IMR-90 (cell line): ENCODE measurements around the gene C1QL1. TPM values are rescaled to one million over a fixed set of nuclear protein-coding genes. Genes with fewer than 3 reads are reported as not detected.
A peak's percentile ranks its signal among the peaks of the same experiment; 100 is the strongest.

Experiments used
- ATAC-seq: fragments of 200-7000 bp; cut with Tn5 transposase; 2 replicates; pipeline ENCODE4 v1.9.1; 2020; ENCODE audit warnings: low read depth, mild to moderate bottlenecking, moderate library complexity
- BruUV-seq: library from RNA; stranded (reverse); fragments of 400-500 nt; replicated peaks from 2 replicates; lab custom pipeline; 2021; lab: Mats Ljungman, UMichigan
- CTCF ChIA-PET: fragments of 300-600 bp; formaldehyde crosslinking; extraction: SDS; loops from one replicate; lab custom pipeline; 2021; ENCODE audit warnings: antibody characterized with exemption; lab: Yijun Ruan, JAX
- POLR2A ChIA-PET: fragments of 300-600 bp; sonication (Branson Sonifier 250); formaldehyde crosslinking; loops from one replicate; lab custom pipeline; 2022; ENCODE audit warnings: antibody characterized with exemption; ENCODE audit not compliant: unreplicated experiment; lab: Charles Lee
- DNase-seq: peaks from one replicate; pipeline ENCODE4 v3.0.0; 2013
- H2AFZ ChIP-seq: replicated peaks from 2 replicates; pipeline ENCODE3; 2013; ENCODE audit warnings: low read length, mild to moderate bottlenecking; ENCODE audit not compliant: poor library complexity
- H2AK5ac ChIP-seq: 2 replicates; pipeline ENCODE4 v1.6.1; 2013; ENCODE audit warnings: low read depth, low read length, inconsistent platforms
- H2AK9ac ChIP-seq: replicated peaks from 2 replicates; pipeline ENCODE3; 2013; ENCODE audit warnings: mild to moderate bottlenecking, low read depth, low read length, moderate library complexity; ENCODE audit not compliant: poor library complexity
- H2BK120ac ChIP-seq: 2 replicates; pipeline ENCODE4 v1.6.1; 2013; ENCODE audit warnings: low read depth, low read length, inconsistent platforms
- H2BK15ac ChIP-seq: 3 replicates; pipeline ENCODE4 v1.6.1; 2013; ENCODE audit warnings: low read depth, low read length, inconsistent platforms
- H2BK20ac ChIP-seq: 2 replicates; pipeline ENCODE4 v1.6.1; 2013; ENCODE audit warnings: low read depth, mild to moderate bottlenecking, inconsistent platforms, low read length, moderate library complexity
- H2BK5ac ChIP-seq: 2 replicates; pipeline ENCODE4 v1.6.1; 2013; ENCODE audit warnings: mild to moderate bottlenecking, low read depth, low read length, inconsistent platforms; ENCODE audit not compliant: poor library complexity, severe bottlenecking
- H3K14ac ChIP-seq: replicated peaks from 2 replicates; pipeline ENCODE4 v1.6.1; 2013; ENCODE audit warnings: low read depth, low read length, inconsistent platforms
- H3K18ac ChIP-seq: 2 replicates; pipeline ENCODE4 v1.6.1; 2013; ENCODE audit warnings: low read depth, low read length, control low read depth
- H3K23ac ChIP-seq: 2 replicates; pipeline ENCODE4 v1.6.1; 2013; ENCODE audit warnings: low read depth, low read length, inconsistent platforms
- H3K27ac ChIP-seq: 2 replicates; pipeline ENCODE4 v1.5.1; 2013; ENCODE audit warnings: mild to moderate bottlenecking, control low read depth, low read length; ENCODE audit not compliant: insufficient read depth
- H3K27me3 ChIP-seq: 2 replicates; pipeline ENCODE4 v1.6.1; 2013; ENCODE audit warnings: low read length; ENCODE audit not compliant: control insufficient read depth, insufficient read depth
- H3K36me3 ChIP-seq: 2 replicates; pipeline ENCODE4 v1.6.1; 2013; ENCODE audit warnings: low read length, mixed read lengths; ENCODE audit not compliant: control insufficient read depth, insufficient read depth
- H3K4ac ChIP-seq: 2 replicates; pipeline ENCODE4 v1.6.1; 2013; ENCODE audit warnings: low read depth, low read length, inconsistent platforms
- H3K4me1 ChIP-seq: 2 replicates; pipeline ENCODE4 v1.6.1; 2013; ENCODE audit warnings: low read length, mixed read lengths; ENCODE audit not compliant: control insufficient read depth, insufficient read depth
- H3K4me2 ChIP-seq: 2 replicates; pipeline ENCODE4 v1.6.1; 2013; ENCODE audit warnings: low read depth, mild to moderate bottlenecking, control low read depth, low read length, moderate library complexity
- H3K4me3 ChIP-seq: 2 replicates; pipeline ENCODE4 v1.5.1; 2013; ENCODE audit warnings: low read depth, mild to moderate bottlenecking, control low read depth, low read length, moderate library complexity; ENCODE audit not compliant: insufficient read depth
- H3K56ac ChIP-seq: 2 replicates; pipeline ENCODE4 v1.6.1; 2013; ENCODE audit warnings: low read length, inconsistent platforms; ENCODE audit not compliant: insufficient read depth; ENCODE audit errors: extremely low read depth
- H3K79me1 ChIP-seq, 2 experiments: 2 replicates each; pipeline ENCODE4 v1.6.1; 2013; ENCODE audit warnings: low read length in 2 of 2, inconsistent platforms in 1 of 2, low read depth in 1 of 2
- H3K9ac ChIP-seq: 2 replicates; pipeline ENCODE4 v1.6.1; 2013; ENCODE audit warnings: low read depth, low read length, control low read depth
- H3K9me1 ChIP-seq: 2 replicates; pipeline ENCODE4 v1.6.1; 2013; ENCODE audit warnings: low read length, inconsistent platforms; ENCODE audit not compliant: insufficient read depth
- H3K9me3 ChIP-seq: 2 replicates; pipeline ENCODE4 v1.6.1; 2013; ENCODE audit warnings: low read length; ENCODE audit not compliant: control insufficient read depth, insufficient read depth
- H4K20me1 ChIP-seq: 2 replicates; pipeline ENCODE4 v1.6.1; 2013; ENCODE audit warnings: low read length, inconsistent platforms; ENCODE audit not compliant: insufficient read depth
- H4K5ac ChIP-seq: 2 replicates; pipeline ENCODE4 v1.6.1; 2013; ENCODE audit warnings: mild to moderate bottlenecking, low read depth, low read length, control low read depth
- H4K8ac ChIP-seq, 2 experiments: 2 replicates each; pipeline ENCODE4 v1.6.1; 2013; ENCODE audit warnings: low read depth in 2 of 2, low read length in 2 of 2, control low read depth in 1 of 2, inconsistent platforms in 1 of 2
- H4K91ac ChIP-seq: 2 replicates; pipeline ENCODE4 v1.6.1; 2013; ENCODE audit warnings: low read depth, low read length, inconsistent platforms; ENCODE audit not compliant: insufficient read depth
- BHLHE40 ChIP-seq: fragments of 150-350 bp; IDR thresholded peaks from 2 replicates; pipeline ENCODE4 v1.6.1; 2016; ENCODE audit warnings: mild to moderate bottlenecking, low read depth, low read length
- CEBPB ChIP-seq: IDR thresholded peaks from 2 replicates; pipeline ENCODE4 v1.6.1; 2012; ENCODE audit warnings: low read depth, low read length, improper control_type of control experiment
- CTCF ChIP-seq: conservative IDR thresholded peaks from 2 replicates; pipeline ENCODE4 v1.5.1; 2012; ENCODE audit warnings: mild to moderate bottlenecking, low read depth, low read length, improper control_type of control experiment
- FOS ChIP-seq: fragments of 150-350 bp; IDR thresholded peaks from 2 replicates; pipeline ENCODE4 v1.6.1; 2016; ENCODE audit warnings: low read depth, low read length
- MAFK ChIP-seq: IDR thresholded peaks from 2 replicates; pipeline ENCODE4 v1.6.1; 2012; ENCODE audit warnings: low read depth, low read length, improper control_type of control experiment
- MAZ ChIP-seq: IDR thresholded peaks from 2 replicates; pipeline ENCODE4 v1.6.1; 2012; ENCODE audit warnings: low read depth, mild to moderate bottlenecking, low read length, improper control_type of control experiment, moderate library complexity, borderline replicate concordance
- MXI1 ChIP-seq: IDR thresholded peaks from 2 replicates; pipeline ENCODE4 v1.6.1; 2012; ENCODE audit warnings: low read depth, mild to moderate bottlenecking, low read length, moderate library complexity, borderline replicate concordance
- NFE2L2 ChIP-seq: fragments of 150-350 bp; IDR thresholded peaks from 2 replicates; pipeline ENCODE4 v1.6.1; 2016; ENCODE audit warnings: low read depth, mild to moderate bottlenecking, low read length
- POLR2A ChIP-seq: IDR thresholded peaks from 2 replicates; pipeline ENCODE4 v1.6.1; 2012; ENCODE audit warnings: mild to moderate bottlenecking, low read depth, low read length
- RAD21 ChIP-seq: IDR thresholded peaks from 2 replicates; pipeline ENCODE4 v1.6.1; 2012; ENCODE audit warnings: low read length, improper control_type of control experiment
- RFX5 ChIP-seq: IDR thresholded peaks from 2 replicates; pipeline ENCODE4 v1.8.0; 2012; ENCODE audit warnings: low read depth, mild to moderate bottlenecking, low read length, moderate library complexity
- SMC3 ChIP-seq: fragments of 150-350 bp; IDR thresholded peaks from 2 replicates; pipeline ENCODE4 v1.6.1; 2016; ENCODE audit warnings: low read depth, mild to moderate bottlenecking, antibody characterized with exemption, low read length, moderate library complexity
- WGBS, 2 experiments: methylation state at CpG; one replicate each; pipeline versions ENCODE4 v1.1.5 to v1.1.7; 2013; ENCODE audit warnings: missing lambda C conversion rate in 2 of 2; ENCODE audit not compliant: insufficient read length in 1 of 2; ENCODE audit errors: extremely low coverage in 2 of 2; 5-methylcytosine and 5-hydroxymethylcytosine counted together
- dilution Hi-C: fragments of 300-500 bp; cut with HindIII; formaldehyde crosslinking; loops from one replicate; pipeline ENCODE4 v1.14.3; 2018; ENCODE audit warnings: low sequenced_read_pairs; ENCODE audit not compliant: unreplicated experiment
- in situ Hi-C: fragments of 300-500 bp; cut with MboI; formaldehyde crosslinking; loops from 3 replicates; pipeline ENCODE4 v1.14.3; 2019; ENCODE audit warnings: low sequenced_read_pairs, inconsistent platforms, mixed read lengths
- intact Hi-C: fragments of 100-400 bp; cut with micrococcal nuclease; formaldehyde crosslinking; loops from 2 replicates; pipeline ENCODE4 v1.10.0; 2022
- polyA plus RNA-seq, 3 experiments: library from polyadenylated mRNA; depleted of rRNA; stranded (reverse); fragments of >200 nt; gene quantifications; 2 replicates each; pipeline ENCODE4 v1.2.3, GENCODE V29; 2012; ENCODE audit warnings: low replicate concordance in 1 of 3
- total RNA-seq: library from RNA; depleted of rRNA; stranded (reverse); fragments of >200 nt; gene quantifications from 2 replicates; pipeline ENCODE4 v1.2.3, GENCODE V29; 2012

Gene C1QL1
- total and polyA plus RNA-seq, 2 of the 4 experiments (the other 2 are of a cell fraction), result 0.18 to 0.84 TPM

- Histone ChIP-seq H3K56ac (no peak overlapping the region), H2AK5ac (peak overlapping the region; percentile 51; the same call in 1 of the 2 replicates), H3K4me3 (no peak overlapping the region), H3K9ac (no peak overlapping the region), H2AFZ (no peak overlapping the region), H3K4me2 (no peak overlapping the region), H3K4me1 (peaks cover 9% of the 10 kb centered on the region; the same call in 1 of the 2 replicates), H3K14ac (no peak overlapping the region), H2BK5ac (no peak overlapping the region), H4K20me1 (no peaks in the 10 kb centered on the region), H3K36me3 (no peaks in the 10 kb centered on the region), H2BK120ac (no peak overlapping the region), H2BK15ac (no peak overlapping the region), H3K18ac (no peak overlapping the region), H3K27ac (no peak overlapping the region), H3K23ac (no peak overlapping the region), H4K91ac (no peak overlapping the region), H3K27me3 (peaks cover 5% of the 10 kb centered on the region; the same call in 1 of the 2 replicates), H4K8ac (no peak overlapping the region), H2BK20ac (no peak overlapping the region), H3K9me3 (no peaks in the 10 kb centered on the region), H3K79me1 (no peaks in the 10 kb centered on the region), H2AK9ac (peak overlapping the region; percentile 25), H3K9me1 (no peaks in the 10 kb centered on the region), H3K4ac (no peak overlapping the region), H4K5ac (no peak overlapping the region)
- BruUV-seq, result no TSS peak
- in situ Hi-C loops (no loop called here), intact Hi-C loops (loop anchor here (1.0 kb wide), 3 partner anchors 102 to 213 kb away; no protein-coding TSS in a partner anchor), dilution Hi-C loops (no loop called here)
- DNase-seq (no peak), ATAC-seq (no peak)
- 96% methylated on average over 4 of the region's 7 CpGs; no CpG with 5 or more reads in 1 of the 2 experiments for WGBS, 2 experiments
- TF ChIP-seq CEBPB (no peak), POLR2A (no peak), MAFK (no peak), FOS (no peak), BHLHE40 (no peak), SMC3 (no peak), NFE2L2 (no peak), CTCF (no peak), MAZ (no peak), RFX5 (no peak), MXI1 (no peak), RAD21 (no peak)
- POLR2A ChIA-PET, result no interaction called here
- CTCF ChIA-PET, result interaction anchor here (0.7 to 6.6 kb wide), 5 partner anchors 93 to 179 kb away, joined by 3 to 62 read pairs (median 4); no protein-coding TSS in a partner anchor
Observed at GRCh38 chr17:44920565-44920940, 47.5 kb downstream of the C1QL1 start.
